ENCODE measurements around the gene CRIM1.
A peak's percentile ranks its signal among the peaks of the same experiment; 100 is the strongest.

The CRIM1 gene

DNA sequence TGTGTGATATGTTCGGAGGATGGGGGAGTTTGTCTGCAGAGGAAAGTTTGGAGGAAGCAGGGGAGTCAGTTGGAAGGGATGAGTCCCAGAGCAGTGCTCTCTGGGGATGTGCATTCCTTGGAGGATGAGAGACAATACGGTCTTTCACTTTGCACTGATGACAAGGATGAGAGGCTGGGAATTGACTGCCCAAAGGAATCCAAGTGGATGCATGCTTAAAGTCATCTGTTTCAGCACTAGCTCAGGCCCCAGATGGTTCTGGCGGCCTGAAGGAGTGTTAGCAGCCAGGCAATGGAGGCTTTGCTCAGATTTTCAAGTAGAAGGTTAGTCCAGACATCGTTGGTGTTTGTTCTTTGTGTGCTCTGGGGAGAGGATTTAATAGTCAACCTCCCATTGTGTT lies 100.2 kb downstream of the CRIM1 start:
- DNase-seq (ENCODE audit: low read depth, low spot score) = no peak

DNA sequence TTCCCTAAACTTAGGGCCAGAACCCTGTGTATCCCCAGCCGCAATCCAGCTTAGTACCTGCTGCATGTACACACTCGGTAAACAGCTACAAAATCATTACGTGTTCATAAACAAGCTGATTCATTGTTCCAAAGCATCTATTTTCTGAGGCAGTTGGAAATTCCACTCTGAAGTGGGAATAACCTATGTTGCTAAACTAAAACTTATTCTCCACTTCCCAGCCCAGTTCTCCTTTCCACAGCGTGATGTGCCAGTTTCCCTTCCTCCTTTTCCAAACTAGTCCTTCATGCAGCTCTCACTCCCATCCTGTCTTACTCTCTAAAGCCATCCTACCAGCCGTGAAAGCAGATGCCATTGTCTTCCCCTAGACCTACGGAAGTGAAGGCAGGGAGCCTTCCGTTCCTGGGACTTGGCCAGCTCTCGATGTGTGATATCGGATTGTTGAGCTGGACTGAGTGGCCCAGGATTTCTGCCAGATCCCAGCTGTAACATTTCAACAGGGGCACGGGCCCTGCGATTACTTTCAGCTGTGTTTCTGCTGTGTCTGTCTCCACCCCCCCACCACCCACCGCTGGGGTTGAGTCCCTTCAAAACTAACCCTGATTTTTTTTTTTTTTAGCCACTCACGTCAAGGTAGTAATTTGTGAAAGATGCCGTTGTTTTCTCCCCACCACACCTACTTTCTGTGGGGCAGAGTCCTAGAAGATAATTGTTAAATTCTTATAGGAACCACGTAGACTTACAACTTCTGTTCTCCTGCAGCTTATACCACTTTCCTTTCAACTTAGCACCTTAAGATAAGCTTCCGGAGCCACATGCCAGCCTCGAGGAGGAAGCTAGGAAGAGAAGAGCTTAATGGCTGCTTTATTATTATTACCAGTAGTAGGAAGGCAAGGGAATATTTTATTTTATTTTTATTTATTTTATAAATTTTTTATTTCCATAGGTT lies 100.9 kb downstream of the CRIM1 start:
- no peaks in the 10 kb centered on the region for H3K9me3 ChIP-seq (ENCODE audit: insufficient read depth, low read length)
- no peak for TF ChIP-seq SUZ12 (IDR thresholded peaks at IDR 0.05; ENCODE audit: extremely low read depth, insufficient read depth, insufficient read length)
- no peak for TF ChIP-seq YY1 (IDR thresholded peaks at IDR 0.05; ENCODE audit: insufficient read depth, insufficient read length)
- no peak for TF ChIP-seq ZNF274 (IDR thresholded peaks at IDR 0.05; ENCODE audit: low read depth, low read length)
- H3K27me3 ChIP-seq (ENCODE audit: insufficient read depth, insufficient read length) = no peaks in the 10 kb centered on the region
- no peak overlapping the region for H3K9ac ChIP-seq (ENCODE audit: insufficient read length, low read depth)
- DNase-seq (ENCODE audit: low read depth, low spot score) = no peak
- H3K4me1 ChIP-seq (ENCODE audit: insufficient read depth, insufficient read length) = peaks cover 4% of the 10 kb centered on the region
- no peak overlapping the region for H3K4me3 ChIP-seq (ENCODE audit: insufficient read length, low read depth)
- H3K36me3 ChIP-seq (ENCODE audit: insufficient read depth, insufficient read length, low read length) = peaks cover 38% of the 10 kb centered on the region

More for the DNA sequence above, 100.2 kb downstream of the CRIM1 start:
- Histone ChIP-seq H3K27me3 (ENCODE audit: insufficient read depth, insufficient read length) (no peaks in the 10 kb centered on the region), H3K4me3 (ENCODE audit: insufficient read length, low read depth) (no peak overlapping the region), H3K36me3 (ENCODE audit: insufficient read depth, insufficient read length, low read length) (peaks cover 38% of the 10 kb centered on the region), H3K9me3 (ENCODE audit: insufficient read depth, low read length) (no peaks in the 10 kb centered on the region), H3K9ac (ENCODE audit: insufficient read length, low read depth) (no peak overlapping the region), H3K4me1 (ENCODE audit: insufficient read depth, insufficient read length) (peaks cover 4% of the 10 kb centered on the region)
- TF ChIP-seq SUZ12 (IDR thresholded peaks at IDR 0.05; ENCODE audit: extremely low read depth, insufficient read depth, insufficient read length) (no peak), YY1 (IDR thresholded peaks at IDR 0.05; ENCODE audit: insufficient read depth, insufficient read length) (no peak), ZNF274 (IDR thresholded peaks at IDR 0.05; ENCODE audit: low read depth, low read length) (no peak)

- no peak for DNase-seq (ENCODE audit: low read depth, low spot score)
- Histone ChIP-seq H3K4me1 (ENCODE audit: insufficient read depth, insufficient read length) (peaks cover 4% of the 10 kb centered on the region), H3K27me3 (ENCODE audit: insufficient read depth, insufficient read length) (no peaks in the 10 kb centered on the region), H3K4me3 (ENCODE audit: insufficient read length, low read depth) (no peak overlapping the region), H3K36me3 (ENCODE audit: insufficient read depth, insufficient read length, low read length) (peaks cover 30% of the 10 kb centered on the region), H3K9ac (ENCODE audit: insufficient read length, low read depth) (no peak overlapping the region), H3K9me3 (ENCODE audit: insufficient read depth, low read length) (no peaks in the 10 kb centered on the region)
- TF ChIP-seq YY1 (IDR thresholded peaks at IDR 0.05; ENCODE audit: insufficient read depth, insufficient read length) (no peak), ZNF274 (IDR thresholded peaks at IDR 0.05; ENCODE audit: low read depth, low read length) (no peak), SUZ12 (IDR thresholded peaks at IDR 0.05; ENCODE audit: extremely low read depth, insufficient read depth, insufficient read length) (no peak)
Observed at GRCh38 chr2:36458106-36458505, 102.5 kb downstream of the CRIM1 start.

- Histone ChIP-seq H3K4me1 (ENCODE audit: insufficient read depth, insufficient read length) (peaks cover 4% of the 10 kb centered on the region), H3K9ac (ENCODE audit: insufficient read length, low read depth) (no peak overlapping the region), H3K27me3 (ENCODE audit: insufficient read depth, insufficient read length) (no peaks in the 10 kb centered on the region), H3K36me3 (ENCODE audit: insufficient read depth, insufficient read length, low read length) (peaks cover 33% of the 10 kb centered on the region), H3K9me3 (ENCODE audit: insufficient read depth, low read length) (no peaks in the 10 kb centered on the region), H3K4me3 (ENCODE audit: insufficient read length, low read depth) (no peak overlapping the region)
- DNase-seq (ENCODE audit: low read depth, low spot score) = peak; percentile 77
- TF ChIP-seq YY1 (IDR thresholded peaks at IDR 0.05; ENCODE audit: insufficient read depth, insufficient read length) (no peak), SUZ12 (IDR thresholded peaks at IDR 0.05; ENCODE audit: extremely low read depth, insufficient read depth, insufficient read length) (no peak), ZNF274 (IDR thresholded peaks at IDR 0.05; ENCODE audit: low read depth, low read length) (no peak)
Observed at GRCh38 chr2:36459725-36460137, 104.2 kb downstream of the CRIM1 start.

DNA sequence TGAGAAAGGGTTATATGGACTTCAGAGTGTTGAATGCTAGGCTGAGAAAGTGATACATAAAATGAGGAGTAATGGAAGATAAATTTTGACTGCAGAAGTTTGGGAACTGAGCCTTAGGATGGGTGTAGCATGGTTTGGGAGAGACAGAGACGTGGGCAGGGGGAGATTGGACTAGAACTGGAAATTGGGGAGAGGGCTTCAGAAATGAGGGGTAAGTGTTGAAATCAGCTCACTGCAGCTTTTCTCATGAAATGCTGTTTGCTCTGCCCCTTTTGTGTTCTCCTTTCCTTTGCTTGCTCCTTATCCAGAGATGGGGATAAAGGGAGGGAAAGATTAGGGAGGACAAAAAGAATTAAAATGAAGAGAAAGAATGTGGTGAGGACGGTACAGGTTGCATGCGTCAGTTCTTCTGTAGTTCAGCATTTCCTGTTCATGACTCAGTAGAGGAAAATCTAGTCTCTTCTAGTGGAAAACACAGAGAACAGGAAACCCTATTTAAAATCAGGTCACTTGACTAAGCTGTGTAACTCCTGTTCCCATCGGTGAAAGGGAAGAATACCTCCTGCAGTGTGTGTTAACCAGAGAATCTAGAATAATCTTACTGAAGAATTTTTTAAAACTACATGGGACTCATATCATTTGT lies 105.6 kb downstream of the CRIM1 start:
- no peaks in the 10 kb centered on the region for H3K27me3 ChIP-seq (ENCODE audit: insufficient read depth, insufficient read length)
- H3K36me3 ChIP-seq (ENCODE audit: insufficient read depth, insufficient read length, low read length) = peaks cover 42% of the 10 kb centered on the region
- peak; percentile 81 for DNase-seq (ENCODE audit: low read depth, low spot score)
- H3K9me3 ChIP-seq (ENCODE audit: insufficient read depth, low read length) = no peaks in the 10 kb centered on the region
- no peak overlapping the region for H3K4me3 ChIP-seq (ENCODE audit: insufficient read length, low read depth)
- H3K4me1 ChIP-seq (ENCODE audit: insufficient read depth, insufficient read length) = peaks cover 4% of the 10 kb centered on the region
- TF ChIP-seq ZNF274 (IDR thresholded peaks at IDR 0.05; ENCODE audit: low read depth, low read length) = no peak
- no peak overlapping the region for H3K9ac ChIP-seq (ENCODE audit: insufficient read length, low read depth)

- TF ChIP-seq YY1 (IDR thresholded peaks at IDR 0.05; ENCODE audit: insufficient read depth, insufficient read length) = no peak
- TF ChIP-seq ZNF274 (IDR thresholded peaks at IDR 0.05; ENCODE audit: low read depth, low read length) = no peak
- TF ChIP-seq SUZ12 (IDR thresholded peaks at IDR 0.05; ENCODE audit: extremely low read depth, insufficient read depth, insufficient read length) = no peak
- no peak overlapping the region for H3K9ac ChIP-seq (ENCODE audit: insufficient read length, low read depth)
- peaks cover 49% of the 10 kb centered on the region for H3K36me3 ChIP-seq (ENCODE audit: insufficient read depth, insufficient read length, low read length)
- H3K4me3 ChIP-seq (ENCODE audit: insufficient read length, low read depth) = no peak overlapping the region
- no peaks in the 10 kb centered on the region for H3K27me3 ChIP-seq (ENCODE audit: insufficient read depth, insufficient read length)
- H3K4me1 ChIP-seq (ENCODE audit: insufficient read depth, insufficient read length) = peaks cover 4% of the 10 kb centered on the region
- DNase-seq (ENCODE audit: low read depth, low spot score) = no peak
- H3K9me3 ChIP-seq (ENCODE audit: insufficient read depth, low read length) = no peaks in the 10 kb centered on the region
Observed at GRCh38 chr2:36462311-36462935, 106.8 kb downstream of the CRIM1 start.

DNA sequence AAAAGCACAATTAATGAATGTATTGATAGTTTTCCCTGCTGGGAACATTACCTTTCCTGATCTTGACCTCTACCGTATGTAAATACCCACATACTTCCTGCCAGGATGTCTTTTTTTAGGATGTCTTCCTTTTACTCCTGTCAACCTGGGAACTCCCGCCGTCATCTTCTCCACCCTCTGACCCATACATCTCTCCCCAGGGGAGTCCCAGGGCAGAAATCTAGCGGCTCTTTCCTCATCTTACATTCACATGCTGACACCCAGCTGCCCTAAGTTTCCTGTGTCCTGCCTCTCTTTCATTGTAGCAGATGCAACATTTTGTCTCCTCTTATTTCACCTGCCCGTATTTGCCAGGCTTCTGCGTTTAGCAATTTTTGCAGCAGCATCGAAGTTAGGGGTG lies 107.8 kb downstream of the CRIM1 start:
- no peaks in the 10 kb centered on the region for H3K9me3 ChIP-seq (ENCODE audit: insufficient read depth, low read length)
- peaks cover 52% of the 10 kb centered on the region for H3K36me3 ChIP-seq (ENCODE audit: insufficient read depth, insufficient read length, low read length)
- peaks cover 4% of the 10 kb centered on the region for H3K4me1 ChIP-seq (ENCODE audit: insufficient read depth, insufficient read length)
- H3K9ac ChIP-seq (ENCODE audit: insufficient read length, low read depth) = no peak overlapping the region
- TF ChIP-seq ZNF274 (IDR thresholded peaks at IDR 0.05; ENCODE audit: low read depth, low read length) = no peak
- TF ChIP-seq SUZ12 (IDR thresholded peaks at IDR 0.05; ENCODE audit: extremely low read depth, insufficient read depth, insufficient read length) = no peak
- no peak for TF ChIP-seq YY1 (IDR thresholded peaks at IDR 0.05; ENCODE audit: insufficient read depth, insufficient read length)
- H3K4me3 ChIP-seq (ENCODE audit: insufficient read length, low read depth) = no peak overlapping the region
- no peaks in the 10 kb centered on the region for H3K27me3 ChIP-seq (ENCODE audit: insufficient read depth, insufficient read length)
- no peak for DNase-seq (ENCODE audit: low read depth, low spot score)
